Ishikawa (cell line): ENCODE results near the gene CD207.

Source experiments
- EGR1 ChIP-seq: IDR thresholded peaks from 2 replicates; pipeline ENCODE4 v1.6.1; 2012
- EP300 ChIP-seq: IDR thresholded peaks from 2 replicates; pipeline ENCODE4 v1.6.1; 2012; ENCODE audit warnings: borderline replicate concordance
- FOXM1 ChIP-seq: IDR thresholded peaks from 2 replicates; pipeline ENCODE4 v1.6.1; 2012; ENCODE audit warnings: low read depth, borderline replicate concordance
- RAD21 ChIP-seq: IDR thresholded peaks from 2 replicates; pipeline ENCODE4 v1.6.1; 2012; ENCODE audit warnings: low read depth
- TAF1 ChIP-seq: IDR thresholded peaks from 2 replicates; pipeline ENCODE4 v1.6.1; 2012; ENCODE audit warnings: low read depth, mild to moderate bottlenecking
- TCF12 ChIP-seq: IDR thresholded peaks from 2 replicates; pipeline ENCODE4 v1.6.1; 2012; ENCODE audit warnings: low read depth
- TEAD4 ChIP-seq: IDR thresholded peaks from 2 replicates; pipeline ENCODE4 v1.6.1; 2012
- TF ChIP-seq, protein P1 (sequence below): IDR thresholded peaks from 2 replicates; pipeline ENCODE4 v1.6.1; 2012

DNA sequence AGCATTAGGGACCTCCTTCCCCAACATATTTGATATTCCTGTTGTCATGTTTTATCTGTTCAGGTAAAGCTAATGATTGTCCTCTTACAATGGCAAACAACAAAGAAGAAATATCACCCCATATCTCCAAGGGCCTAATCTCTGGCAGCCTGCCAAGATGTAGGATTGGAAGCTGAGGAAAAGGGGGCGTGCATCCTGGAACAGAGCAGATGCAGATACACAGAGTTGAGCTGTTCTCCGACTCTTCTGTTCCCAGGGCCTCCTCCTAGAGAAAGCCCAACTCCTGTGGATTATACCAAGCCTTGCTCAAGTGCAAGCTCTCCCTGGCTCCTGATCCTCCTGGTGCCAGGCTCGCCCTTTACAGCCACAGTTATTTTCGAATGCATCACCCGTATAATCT lies 35.2 kb upstream of the CD207 start:
- no peak for TF ChIP-seq TAF1
- TF ChIP-seq FOXM1, result no peak
- TF ChIP-seq EGR1, result no peak
- no peak for TF ChIP-seq TCF12
- no peak for TF ChIP-seq EP300
- TF ChIP-seq, protein P1, sequence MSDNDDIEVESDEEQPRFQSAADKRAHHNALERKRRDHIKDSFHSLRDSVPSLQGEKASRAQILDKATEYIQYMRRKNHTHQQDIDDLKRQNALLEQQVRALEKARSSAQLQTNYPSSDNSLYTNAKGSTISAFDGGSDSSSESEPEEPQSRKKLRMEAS, result no peak
- TF ChIP-seq TEAD4, result no peak
- no peak for TF ChIP-seq RAD21
